ENCODE data around the gene GPX7.
A peak's percentile ranks its signal among the peaks of the same experiment; 100 is the strongest.

Gene GPX7

DNA sequence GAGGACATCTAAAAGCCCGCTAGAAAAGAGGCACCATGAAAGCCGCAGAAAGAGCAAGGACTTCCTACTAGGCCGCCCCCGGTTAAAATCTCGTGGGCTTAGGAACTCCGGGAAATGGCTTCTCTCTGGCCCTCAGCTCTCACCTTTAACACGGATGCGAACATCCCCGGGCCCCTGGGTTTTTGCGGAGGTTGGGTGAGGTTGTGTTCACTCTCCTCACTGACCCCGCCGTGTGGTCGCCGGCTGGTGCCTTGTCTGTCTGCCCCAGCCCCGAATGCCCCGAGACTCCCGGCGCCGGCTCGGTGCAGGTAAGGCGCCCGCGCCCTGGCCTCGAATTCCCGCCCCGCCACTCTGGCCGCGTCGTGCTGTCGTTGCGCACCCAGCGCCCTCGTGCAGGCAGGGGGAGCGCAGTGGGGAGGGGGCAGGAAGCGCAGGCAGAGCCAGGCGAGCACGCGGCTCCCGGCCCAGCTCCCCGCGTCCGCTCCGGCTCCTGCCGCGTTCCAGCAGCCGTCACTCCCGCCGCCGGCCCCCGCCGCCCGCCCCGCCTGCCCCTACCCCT, 30.6 kb downstream of the GPX7 start, which contains the start of gene SHISAL2A:
TSS of gene SHISAL2A (plus strand) at position 437 of the 559 bp plus-strand sequence. CDS start 326 bp downstream, outside the sequence.
- peak within 1 kb of the TSS; percentile 74 for H3K4me3 Mint-ChIP-seq
- DNase-seq (ENCODE audit: low spot score in 2 of 2) (peak; percentile 36 to 77), ATAC-seq (peak; percentile 56)
- H3K27ac Mint-ChIP-seq = peak within 1 kb of the TSS; percentile 86
- H3K36me3 Mint-ChIP-seq = peaks cover 10% of the 10 kb centered on the region
- no peaks in the 10 kb centered on the region for H3K9me3 Mint-ChIP-seq
- H3K4me1 Mint-ChIP-seq = peaks cover 78% of the 10 kb centered on the region

DNA sequence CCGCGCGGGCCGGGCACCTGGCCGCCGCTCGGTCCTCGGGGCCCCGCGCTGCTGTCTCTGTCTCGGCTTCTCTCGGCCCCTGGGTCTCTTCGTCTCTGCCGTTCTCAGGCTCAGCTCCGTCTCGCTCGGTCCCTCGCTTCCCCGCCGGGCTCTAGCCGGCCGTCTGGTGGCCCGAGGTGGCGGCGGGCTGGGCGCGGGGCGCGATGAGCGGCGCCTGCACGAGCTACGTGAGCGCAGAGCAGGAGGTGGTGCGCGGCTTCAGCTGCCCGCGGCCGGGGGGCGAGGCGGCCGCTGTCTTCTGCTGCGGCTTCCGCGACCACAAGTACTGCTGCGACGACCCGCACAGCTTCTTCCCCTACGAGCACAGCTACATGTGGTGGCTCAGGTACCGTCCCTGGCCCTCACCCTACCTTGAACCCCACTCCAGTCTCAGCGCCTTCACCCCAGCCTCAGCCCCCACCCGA, 31.2 kb downstream of the GPX7 start:
- H3K4me1 Mint-ChIP-seq = peaks cover 83% of the 10 kb centered on the region
- H3K27ac Mint-ChIP-seq = peak overlapping the region; percentile 86
- H3K4me3 Mint-ChIP-seq = peak overlapping the region; percentile 74
- ATAC-seq (peak; percentile 38), DNase-seq (ENCODE audit: low spot score in 2 of 2) (peak; percentile 25 to 75)
- H3K36me3 Mint-ChIP-seq = peaks cover 10% of the 10 kb centered on the region
- no peaks in the 10 kb centered on the region for H3K9me3 Mint-ChIP-seq

DNA sequence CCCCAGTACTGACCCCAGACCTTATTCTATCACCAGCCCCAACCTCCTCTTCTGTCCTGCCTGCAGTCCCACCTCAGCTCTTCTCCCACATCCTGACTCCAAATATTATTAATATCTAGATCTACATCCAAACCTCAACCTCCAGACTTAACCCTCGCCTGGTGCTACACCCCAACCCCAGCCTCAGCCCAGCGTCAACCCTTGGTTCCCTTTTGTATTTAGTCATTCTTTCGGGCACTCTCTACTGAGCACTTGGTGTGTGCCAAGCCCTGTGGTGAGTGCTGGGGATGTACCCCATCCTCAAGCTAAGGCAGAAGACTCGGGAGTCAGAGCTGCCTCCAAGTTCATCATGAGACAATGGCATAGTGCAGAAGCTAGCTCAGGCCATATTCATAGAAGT, 31.9 kb downstream of the GPX7 start:
- ATAC-seq (peak; percentile 58), DNase-seq (ENCODE audit: low spot score in 2 of 2) (peak in 1 of 2 donors; percentile 58)
- Mint-ChIP-seq H3K4me3 (peak overlapping the region; percentile 74), H3K27ac (peak overlapping the region; percentile 86), H3K4me1 (peaks cover 80% of the 10 kb centered on the region), H3K36me3 (peaks cover 10% of the 10 kb centered on the region), H3K9me3 (no peaks in the 10 kb centered on the region)

DNA sequence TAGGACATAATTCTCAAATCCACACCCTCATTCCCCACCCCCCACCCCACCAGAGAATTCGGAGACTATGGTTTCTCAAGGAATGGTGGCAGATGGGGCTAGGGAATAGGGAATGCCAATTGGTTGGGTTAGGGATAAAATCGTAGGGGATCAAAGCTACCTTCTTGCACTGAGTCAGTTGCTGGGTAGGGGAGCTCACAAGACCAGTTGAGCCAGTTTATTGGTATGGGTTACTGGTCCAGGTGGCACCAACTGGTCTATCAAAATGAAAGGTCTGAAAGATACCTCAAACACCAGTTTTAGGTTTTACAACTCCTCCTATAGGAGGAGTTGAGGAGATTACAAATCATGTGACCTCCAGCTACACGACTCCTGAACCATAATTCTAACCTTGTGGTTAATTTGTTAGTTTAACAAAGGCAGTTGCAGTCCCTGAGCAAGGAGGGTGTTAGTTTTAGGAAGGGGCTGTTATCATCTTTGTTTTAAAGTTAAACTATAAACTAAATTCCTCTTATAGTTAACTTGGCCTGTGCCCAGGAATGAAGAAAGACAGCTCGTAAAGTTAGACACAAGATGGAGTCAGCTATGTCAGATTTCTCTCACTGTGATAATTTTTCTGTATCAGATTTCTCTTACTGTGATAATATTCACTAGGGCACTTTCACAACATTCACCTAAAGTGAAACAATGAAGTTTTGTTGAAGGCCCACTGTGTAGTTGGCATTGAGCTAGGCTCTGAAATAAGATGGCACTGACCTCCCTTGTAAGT, 33.3 kb downstream of the GPX7 start:
- ATAC-seq (no peak), DNase-seq (ENCODE audit: low spot score in 2 of 2) (no peak)
- Mint-ChIP-seq H3K36me3 (peaks cover 10% of the 10 kb centered on the region), H3K27ac (peak overlapping the region; percentile 97), H3K4me1 (peaks cover 77% of the 10 kb centered on the region), H3K4me3 (peak overlapping the region; percentile 74), H3K9me3 (no peaks in the 10 kb centered on the region)

DNA sequence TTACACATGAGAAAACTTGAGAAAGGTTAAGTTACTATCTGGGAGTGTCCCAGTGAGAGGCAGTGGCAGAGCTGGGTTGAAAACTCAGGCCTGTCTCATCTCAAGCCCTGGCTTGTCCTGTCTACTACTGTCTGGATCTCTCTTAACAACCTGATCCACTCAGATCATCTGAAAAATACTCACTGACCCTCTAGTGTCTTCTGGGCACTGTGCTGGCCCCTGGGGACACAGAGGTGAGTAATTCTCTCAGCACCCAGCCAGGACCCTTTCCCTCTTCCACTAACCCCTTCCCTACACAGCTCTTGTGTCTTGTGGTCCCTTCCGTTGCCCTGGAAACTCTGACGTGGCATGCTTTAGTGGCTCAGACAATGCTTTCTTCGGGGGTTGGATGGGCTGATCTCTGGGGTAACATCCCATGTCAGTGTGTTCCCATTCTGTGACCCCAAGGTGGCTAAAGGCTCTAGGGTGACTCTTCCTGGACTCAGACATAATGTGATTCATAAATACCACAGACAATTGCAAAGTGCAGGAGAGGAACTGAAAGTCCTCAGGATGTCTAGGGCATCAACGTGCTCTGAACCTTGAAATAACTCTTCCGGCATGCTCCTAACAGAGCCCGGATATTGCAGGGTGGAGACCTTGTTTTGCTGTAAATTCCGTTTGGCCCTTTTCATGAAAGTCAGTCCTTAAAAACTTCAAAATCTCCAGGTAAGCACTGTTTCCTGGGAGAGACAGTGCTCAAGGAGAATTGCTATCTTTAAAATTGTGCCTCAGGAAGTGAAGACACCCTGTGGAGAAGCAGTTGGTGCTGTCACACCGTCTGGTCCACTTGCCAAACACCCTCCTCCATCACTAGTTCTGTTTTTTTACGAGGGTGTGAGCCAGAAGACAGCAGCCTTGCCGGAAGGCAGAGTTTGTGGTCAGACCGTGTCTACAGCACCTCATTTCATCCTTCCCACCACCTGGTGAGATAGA, 34.8 kb downstream of the GPX7 start:
- H3K4me1 Mint-ChIP-seq = peaks cover 78% of the 10 kb centered on the region
- ATAC-seq = peak; percentile 65
- peak overlapping the region; percentile 97 for H3K27ac Mint-ChIP-seq
- H3K36me3 Mint-ChIP-seq = peaks cover 10% of the 10 kb centered on the region
- no peaks in the 10 kb centered on the region for H3K9me3 Mint-ChIP-seq
- peak; percentile 36 to 85 for DNase-seq (ENCODE audit: low spot score in 2 of 2)
- peak overlapping the region; percentile 71 for H3K4me3 Mint-ChIP-seq

DNA sequence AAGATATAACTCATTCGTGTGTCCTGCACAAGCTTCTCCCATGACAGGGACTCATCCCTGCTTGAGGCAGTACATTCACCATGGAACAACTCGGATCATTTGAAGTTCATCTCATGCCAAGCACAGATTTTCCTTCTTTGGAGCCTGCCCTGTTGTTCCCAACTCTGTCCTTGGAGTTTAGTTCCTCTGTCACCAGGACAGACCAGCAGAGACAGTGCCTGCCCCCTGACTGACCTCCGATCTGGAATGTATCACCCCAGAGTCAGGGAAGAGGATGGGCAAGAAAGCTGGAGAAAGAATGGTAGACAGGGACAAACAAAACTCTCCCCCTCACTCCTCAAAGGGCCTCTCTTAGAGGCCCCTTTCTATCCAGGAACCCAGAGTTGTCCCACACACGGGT, 35.8 kb downstream of the GPX7 start:
- Mint-ChIP-seq H3K27ac (peak overlapping the region; percentile 97), H3K4me3 (peak overlapping the region; percentile 71), H3K4me1 (peaks cover 72% of the 10 kb centered on the region), H3K9me3 (no peaks in the 10 kb centered on the region), H3K36me3 (peaks cover 18% of the 10 kb centered on the region)
- DNase-seq (ENCODE audit: low spot score in 2 of 2) (no peak), ATAC-seq (no peak)

DNA sequence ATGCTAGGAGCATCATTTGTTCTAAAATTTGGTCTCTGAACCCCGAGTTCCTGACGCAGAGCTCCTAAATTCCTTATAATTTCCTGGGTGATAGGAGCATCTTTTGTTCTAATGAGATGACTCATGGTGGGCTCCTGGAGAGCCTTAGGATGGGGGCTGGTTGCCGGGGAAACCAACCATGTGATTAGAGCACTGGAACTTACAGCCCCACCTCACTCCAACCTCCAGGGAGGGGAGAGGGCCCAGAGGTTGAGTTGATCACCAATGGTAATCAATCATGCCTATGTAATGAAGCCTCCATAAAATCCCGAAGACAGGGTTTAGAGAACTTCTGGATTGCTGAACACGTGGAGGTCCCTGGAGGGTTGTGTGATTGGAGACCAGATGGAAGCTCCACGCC, 38.5 kb downstream of the GPX7 start:
- no peak overlapping the region for H3K4me3 Mint-ChIP-seq
- DNase-seq (ENCODE audit: low spot score in 2 of 2) (no peak), ATAC-seq (no peak)
- peaks cover 54% of the 10 kb centered on the region for H3K4me1 Mint-ChIP-seq
- H3K9me3 Mint-ChIP-seq = no peaks in the 10 kb centered on the region
- H3K27ac Mint-ChIP-seq = peak overlapping the region; percentile 81
- H3K36me3 Mint-ChIP-seq = peaks cover 30% of the 10 kb centered on the region

DNA sequence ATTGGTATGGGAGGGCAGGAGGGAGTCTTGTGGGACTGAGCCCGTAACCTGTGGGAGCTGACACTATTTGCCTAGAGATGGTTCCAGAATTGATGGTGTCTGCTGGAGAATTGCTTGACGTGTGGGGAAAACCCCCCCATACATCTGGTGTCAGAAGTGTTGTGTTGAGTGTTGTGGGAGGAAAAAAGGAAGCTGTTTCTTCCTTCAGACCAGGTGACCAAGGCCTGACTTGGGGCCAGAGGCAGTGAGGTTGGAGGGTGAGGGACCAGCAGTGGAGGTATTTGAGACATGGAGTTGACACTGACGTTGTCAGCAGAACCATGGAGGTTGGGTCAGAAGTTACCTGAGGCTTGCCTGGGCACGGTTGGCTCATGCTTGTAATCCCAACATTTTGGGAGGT, 39.1 kb downstream of the GPX7 start:
- ATAC-seq = no peak
- Mint-ChIP-seq H3K4me1 (peaks cover 49% of the 10 kb centered on the region), H3K36me3 (peaks cover 31% of the 10 kb centered on the region), H3K4me3 (no peak overlapping the region), H3K9me3 (no peaks in the 10 kb centered on the region), H3K27ac (peak overlapping the region; percentile 81)
- no peak for DNase-seq (ENCODE audit: low spot score in 2 of 2)

DNA sequence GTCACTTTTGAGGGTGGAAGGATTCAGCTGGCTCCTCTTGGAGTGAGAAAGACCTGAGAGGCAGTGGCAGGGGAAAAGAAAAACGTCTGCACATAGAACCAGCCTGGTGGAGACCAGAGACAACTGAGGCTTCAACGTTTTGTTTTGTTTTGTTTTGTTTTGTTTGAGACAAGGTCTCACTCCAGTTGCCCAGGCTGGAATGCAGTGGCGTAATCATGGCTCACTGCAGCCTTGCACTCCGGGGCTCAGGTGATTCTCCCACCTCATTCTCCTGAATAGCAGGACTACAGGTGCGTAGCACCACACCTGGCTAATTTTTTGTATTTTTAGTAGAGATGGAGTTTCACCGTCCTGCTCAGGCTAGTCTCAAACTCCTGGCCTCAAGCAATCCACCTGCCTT, 43.1 kb downstream of the GPX7 start:
- peaks cover 28% of the 10 kb centered on the region for H3K4me1 Mint-ChIP-seq
- ATAC-seq (no peak), DNase-seq (ENCODE audit: low spot score in 2 of 2) (no peak)
- peak overlapping the region; percentile 0 for H3K27ac Mint-ChIP-seq
- H3K9me3 Mint-ChIP-seq = no peaks in the 10 kb centered on the region
- no peak overlapping the region for H3K4me3 Mint-ChIP-seq
- H3K36me3 Mint-ChIP-seq = peaks cover 35% of the 10 kb centered on the region

DNA sequence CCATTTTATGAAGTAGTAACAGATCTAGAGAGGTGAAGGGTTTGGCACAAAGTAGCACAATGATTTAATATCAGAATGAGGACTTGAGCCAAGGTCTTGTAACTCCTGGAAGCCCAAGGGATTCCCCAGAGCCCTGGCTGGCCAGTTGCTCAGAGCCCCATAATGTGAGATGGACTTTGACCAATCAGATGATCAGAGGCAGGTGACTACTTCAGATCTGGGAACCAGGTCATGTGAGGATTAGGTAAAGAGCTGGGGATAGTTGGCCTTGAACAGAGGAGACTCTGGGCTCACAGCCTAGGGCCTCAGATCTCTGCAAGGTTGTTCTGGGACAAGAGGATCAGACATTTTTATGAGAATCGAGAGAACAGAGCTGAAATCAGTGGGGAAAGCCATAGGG, 49.7 kb downstream of the GPX7 start:
- Mint-ChIP-seq H3K36me3 (peaks cover 2% of the 10 kb centered on the region), H3K4me3 (no peak overlapping the region), H3K27ac (peak overlapping the region; percentile 45), H3K9me3 (no peaks in the 10 kb centered on the region), H3K4me1 (peaks cover 21% of the 10 kb centered on the region)
- no peak for DNase-seq (ENCODE audit: low spot score in 2 of 2)
- no peak for ATAC-seq

DNA sequence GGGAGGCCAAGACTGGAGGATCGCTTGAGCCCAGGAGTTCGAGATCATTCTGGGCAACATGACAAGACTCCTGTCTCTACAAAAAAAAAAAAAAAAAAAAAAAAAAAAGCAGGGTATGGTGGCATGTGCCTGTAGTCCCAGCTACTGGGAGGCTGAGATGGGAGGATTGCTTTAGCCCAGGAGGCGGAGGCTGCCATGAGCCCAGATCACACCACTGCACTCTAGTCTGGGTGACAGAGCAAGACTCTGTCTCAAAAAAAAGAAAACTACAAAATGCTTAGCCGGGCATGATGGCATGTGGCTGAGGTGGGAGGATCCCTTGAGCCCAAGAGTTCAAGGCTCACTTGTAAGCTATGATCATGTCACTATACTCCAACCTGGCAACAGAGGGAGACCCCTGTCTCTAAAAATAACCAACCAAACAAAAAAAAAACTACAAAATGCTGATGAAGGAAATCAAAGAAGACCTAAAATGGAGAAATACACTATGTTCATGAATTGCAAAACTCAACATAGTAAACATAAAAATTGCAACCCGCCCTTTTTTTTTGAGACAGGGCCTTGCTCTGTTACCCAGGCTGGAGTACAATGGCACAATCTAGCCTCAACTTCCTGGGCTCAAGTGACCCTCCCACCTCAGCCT, 51.2 kb downstream of the GPX7 start:
- Mint-ChIP-seq H3K4me3 (no peak overlapping the region), H3K4me1 (peaks cover 27% of the 10 kb centered on the region), H3K9me3 (no peaks in the 10 kb centered on the region), H3K27ac (peak overlapping the region; percentile 58), H3K36me3 (no peaks in the 10 kb centered on the region)
- no peak for ATAC-seq
- no peak for DNase-seq (ENCODE audit: low spot score in 2 of 2)

DNA sequence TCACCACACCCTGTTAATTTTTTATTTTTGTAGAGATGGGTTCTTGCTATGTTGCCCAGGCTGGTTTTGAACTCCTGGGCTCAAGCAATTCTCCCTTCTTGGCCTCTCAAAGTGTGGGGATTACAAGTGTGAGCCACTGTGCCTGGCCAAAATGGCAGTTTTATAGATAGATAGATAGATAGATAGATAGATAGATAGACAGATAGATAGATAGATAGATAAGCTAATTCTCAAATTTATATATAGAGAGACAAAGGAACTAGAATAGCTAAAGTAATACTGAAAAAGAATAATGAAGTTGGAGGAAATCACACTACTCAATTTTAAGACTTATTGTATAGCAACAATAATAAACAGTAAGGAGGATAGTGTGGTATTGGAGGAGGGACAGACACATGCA, 51.9 kb downstream of the GPX7 start:
- peaks cover 6% of the 10 kb centered on the region for H3K36me3 Mint-ChIP-seq
- no peaks in the 10 kb centered on the region for H3K9me3 Mint-ChIP-seq
- ATAC-seq (no peak), DNase-seq (ENCODE audit: low spot score in 2 of 2) (no peak)
- H3K27ac Mint-ChIP-seq = peak overlapping the region; percentile 58
- H3K4me3 Mint-ChIP-seq = no peak overlapping the region
- H3K4me1 Mint-ChIP-seq = peaks cover 32% of the 10 kb centered on the region

DNA sequence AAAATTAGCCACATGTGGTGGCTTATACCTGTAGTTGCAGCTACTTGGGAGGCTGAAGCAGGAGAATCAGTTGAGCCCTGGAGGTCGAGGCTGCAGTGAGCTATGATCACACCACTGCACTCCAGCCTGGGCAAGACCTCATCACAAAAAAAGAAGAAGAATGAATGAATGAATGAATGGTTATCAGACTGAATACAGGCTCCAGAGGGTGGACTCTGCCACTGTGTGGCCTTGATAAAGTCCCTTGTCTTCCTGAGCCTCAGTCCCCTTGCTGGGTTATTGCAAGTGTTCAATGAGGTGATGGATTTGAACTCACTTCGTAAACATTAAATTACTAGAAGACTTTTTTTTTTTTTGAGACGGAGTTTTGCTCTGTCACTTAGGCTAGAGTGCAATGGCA, 55.5 kb downstream of the GPX7 start:
- ATAC-seq (no peak), DNase-seq (ENCODE audit: low spot score in 2 of 2) (no peak)
- H3K27ac Mint-ChIP-seq = peak overlapping the region; percentile 95
- peaks cover 13% of the 10 kb centered on the region for H3K36me3 Mint-ChIP-seq
- no peak overlapping the region for H3K4me3 Mint-ChIP-seq
- H3K4me1 Mint-ChIP-seq = peaks cover 36% of the 10 kb centered on the region
- H3K9me3 Mint-ChIP-seq = no peaks in the 10 kb centered on the region

Data from stimulated activated effector memory CD8-positive, alpha-beta T cell treated with anti-CD3 and anti-CD28 coated beads, Interleukin-12 subunit alpha, Interleukin-12 subunit beta, amount 100 ng/mL, for 72 hours (primary cell).